HG03432 (cell line): Measurements from ENCODE around the gene NPRL2.

Experiments used
- ATAC-seq: cut with Tn5 transposase; IDR thresholded peaks from one replicate; pipeline ENCODE4 v1.9.1; 2021; ENCODE audit warnings: mild to moderate bottlenecking, moderate library complexity; ENCODE audit not compliant: unreplicated experiment

Gene NPRL2

GRCh38 chr3:50373146-50374051 lies 22.8 kb upstream of the NPRL2 start:
- ATAC-seq = no peak

- no peak for ATAC-seq
These were observed 21.8 kb upstream of the NPRL2 start for GRCh38 chr3:50372349-50372748.

GRCh38 chr3:50371133-50371685 lies 20.6 kb upstream of the NPRL2 start:
- ATAC-seq = no peak

- ATAC-seq = no peak
These were observed 20.0 kb upstream of the NPRL2 start for GRCh38 chr3:50370594-50370993.

- no peak for ATAC-seq
These were observed 18.6 kb upstream of the NPRL2 start for GRCh38 chr3:50369012-50369670.

GRCh38 chr3:50365842-50366220 lies 15.3 kb upstream of the NPRL2 start:
- ATAC-seq = no peak

GRCh38 chr3:50365080-50365841 lies 14.7 kb upstream of the NPRL2 start:
- ATAC-seq = peak; percentile 80

GRCh38 chr3:50364573-50365079 lies 14.1 kb upstream of the NPRL2 start:
- ATAC-seq = peak; percentile 13

- ATAC-seq = peak; percentile 8
These were observed 9.2 kb upstream of the NPRL2 start for GRCh38 chr3:50359760-50360110.

GRCh38 chr3:50358911-50359759 lies 8.6 kb upstream of the NPRL2 start, which contains the start of gene TMEM115:
TSS of gene TMEM115 (minus strand) at chr3:50359521. CDS start at chr3:50359063, 458 bp downstream.
- ATAC-seq = peak; percentile 97

GRCh38 chr3:50358355-50358910 lies 7.9 kb upstream of the NPRL2 start:
- no peak for ATAC-seq

- ATAC-seq = no peak
These were observed 6.9 kb upstream of the NPRL2 start for GRCh38 chr3:50357481-50357880.

- no peak for ATAC-seq
These were observed 6.0 kb upstream of the NPRL2 start for GRCh38 chr3:50356553-50356952.

- no peak for ATAC-seq
These were observed 5.4 kb upstream of the NPRL2 start for GRCh38 chr3:50355829-50356552.

- ATAC-seq = no peak
These were observed 4.3 kb upstream of the NPRL2 start for GRCh38 chr3:50354850-50355249.

- no peak for ATAC-seq
These were observed 3.7 kb upstream of the NPRL2 start for GRCh38 chr3:50354186-50354764.

GRCh38 chr3:50353245-50354004 lies 2.9 kb upstream of the NPRL2 start:
- ATAC-seq = no peak

- ATAC-seq = no peak
These were observed 2.2 kb upstream of the NPRL2 start for GRCh38 chr3:50352781-50353180.
